Kidney (tissue), 14 donors: ENCODE measurements around the gene TTC7B. TPM values are rescaled to one million over a fixed set of nuclear protein-coding genes. Genes with fewer than 3 reads are reported as not detected.

Experiments used
- DNase-seq, 5 donors: peaks; one replicate each; pipeline ENCODE4 v3.0.0-alpha.2; 2013 to 2020
- FAIRE-seq: peaks from 2 replicates; lab custom pipeline; 2012; peaks lifted over from hg19 to GRCh38; lab: Jason Lieb, UNC
- H3K27ac ChIP-seq, 2 donors: one replicate each; pipeline ENCODE4 v1.7.0; 2013; ENCODE audit warnings: low read depth in 2 of 2, low read length in 2 of 2, inconsistent platforms in 1 of 2
- H3K27me3 ChIP-seq: one replicate; pipeline ENCODE4 v1.7.1; 2013; ENCODE audit warnings: low read length, inconsistent platforms; ENCODE audit not compliant: control insufficient read depth, insufficient read depth
- H3K36me3 ChIP-seq, 3 donors: one replicate each; pipeline versions ENCODE4 v1.7.0 to v1.7.1; 2013; ENCODE audit warnings: low read length in 3 of 3, control low read depth in 1 of 3, inconsistent platforms in 1 of 3; ENCODE audit not compliant: insufficient read depth in 3 of 3, control insufficient read depth in 2 of 3
- H3K4me1 ChIP-seq, 3 donors: one replicate each; pipeline versions ENCODE4 v1.7.0 to v1.7.1; 2013; ENCODE audit warnings: low read length in 3 of 3, inconsistent platforms in 1 of 3, low read depth in 1 of 3; ENCODE audit not compliant: control insufficient read depth in 2 of 3, insufficient read depth in 2 of 3
- H3K4me3 ChIP-seq, 3 donors: one replicate each; pipeline versions ENCODE4 v1.7.0 to v1.8.1; 2013; ENCODE audit warnings: low read length in 3 of 3, control low read depth in 1 of 3, inconsistent platforms in 1 of 3
- H3K9ac ChIP-seq, 3 donors: one replicate each; pipeline versions ENCODE4 v1.7.0 to v1.7.1; 2013; ENCODE audit warnings: low read length in 3 of 3, control low read depth in 1 of 3, inconsistent platforms in 1 of 3
- H3K9me3 ChIP-seq, 3 donors: one replicate each; pipeline versions ENCODE4 v1.7.0 to v1.7.1; 2013; ENCODE audit warnings: low read length in 3 of 3, control low read depth in 1 of 3, inconsistent platforms in 1 of 3; ENCODE audit not compliant: control insufficient read depth in 2 of 3, insufficient read depth in 1 of 3
- intact Hi-C: fragments of 100-400 bp; cut with DNase I; formaldehyde crosslinking; loops from one replicate; pipeline ENCODE4 v1.11.1; 2022
- polyA plus RNA-seq: library from polyadenylated mRNA; stranded (reverse); fragments of 350-450 nt; fragmentation: Illumina TruSeq; extraction: RNeasy Lipid Tissue Mini Kit (QIAGEN cat#74804); gene quantifications from one replicate; pipeline ENCODE4 v1.2.3, GENCODE V29; 2014; ENCODE audit warnings: low read depth, low replicate concordance; ENCODE audit not compliant: insufficient read depth
- total RNA-seq: library from RNA; stranded (reverse); fragmentation: NEBNext Ultra II Directional; extraction: Animal tissue kit (Norgen Biotek cat#: 25700); gene quantifications from one replicate; pipeline ENCODE4 v1.2.1, GENCODE V29; 2021
- TF ChIP-seq, protein P1 (sequence below): IDR thresholded peaks from 3 replicates; pipeline ENCODE4 v1.5.1; 2012; ENCODE audit warnings: mild to moderate bottlenecking, moderate library complexity, borderline replicate concordance; ENCODE audit not compliant: insufficient read depth; ENCODE audit errors: extremely low read depth
- donor health status: control.
- donor health status: control.
- donor health status: control.
- donor health status: control.
- donor health status: control.
- donor health status: DM: yes; HTN: yes; CAD: no.
- donor health status: Normal renal cell carcinoma (clear cell type).

The TTC7B gene
- total and polyA plus RNA-seq, 2 donors from 2014 or later, result 23.4 to 48.3 TPM

DNA sequence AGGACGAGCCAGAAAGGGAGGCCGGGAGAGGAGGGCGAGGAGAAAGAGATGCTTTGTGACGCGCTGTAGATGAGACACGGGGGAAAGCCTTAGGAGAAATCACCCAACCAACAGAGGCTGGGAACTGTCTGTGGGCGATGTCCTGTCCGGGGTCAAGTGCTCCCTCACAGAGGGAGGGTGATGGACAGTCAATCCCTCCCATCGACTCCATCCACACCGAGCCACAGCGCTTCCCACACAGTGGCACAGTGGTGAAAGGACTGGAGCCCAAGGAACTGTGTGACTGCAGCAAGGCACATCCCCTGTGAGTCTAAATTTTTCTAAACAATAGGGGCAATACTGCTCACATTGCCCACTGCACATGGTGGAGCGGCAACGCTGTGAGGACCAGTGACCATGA is 89.1 kb downstream of the TTC7B start:
- no peak overlapping the region for H3K4me3 ChIP-seq
- H3K9ac ChIP-seq, result no peak overlapping the region
- H3K27ac ChIP-seq, result no peak overlapping the region
- H3K4me1 ChIP-seq, result no peaks in the 10 kb centered on the region
- H3K27me3 ChIP-seq, result no peaks in the 10 kb centered on the region
- no peaks in the 10 kb centered on the region for H3K36me3 ChIP-seq
- no peak for FAIRE-seq
- DNase-seq, result no peak
- intact Hi-C loops, result no loop called here
- H3K9me3 ChIP-seq, result no peaks in the 10 kb centered on the region
- TF ChIP-seq, protein P1, sequence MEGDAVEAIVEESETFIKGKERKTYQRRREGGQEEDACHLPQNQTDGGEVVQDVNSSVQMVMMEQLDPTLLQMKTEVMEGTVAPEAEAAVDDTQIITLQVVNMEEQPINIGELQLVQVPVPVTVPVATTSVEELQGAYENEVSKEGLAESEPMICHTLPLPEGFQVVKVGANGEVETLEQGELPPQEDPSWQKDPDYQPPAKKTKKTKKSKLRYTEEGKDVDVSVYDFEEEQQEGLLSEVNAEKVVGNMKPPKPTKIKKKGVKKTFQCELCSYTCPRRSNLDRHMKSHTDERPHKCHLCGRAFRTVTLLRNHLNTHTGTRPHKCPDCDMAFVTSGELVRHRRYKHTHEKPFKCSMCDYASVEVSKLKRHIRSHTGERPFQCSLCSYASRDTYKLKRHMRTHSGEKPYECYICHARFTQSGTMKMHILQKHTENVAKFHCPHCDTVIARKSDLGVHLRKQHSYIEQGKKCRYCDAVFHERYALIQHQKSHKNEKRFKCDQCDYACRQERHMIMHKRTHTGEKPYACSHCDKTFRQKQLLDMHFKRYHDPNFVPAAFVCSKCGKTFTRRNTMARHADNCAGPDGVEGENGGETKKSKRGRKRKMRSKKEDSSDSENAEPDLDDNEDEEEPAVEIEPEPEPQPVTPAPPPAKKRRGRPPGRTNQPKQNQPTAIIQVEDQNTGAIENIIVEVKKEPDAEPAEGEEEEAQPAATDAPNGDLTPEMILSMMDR, result no peak

DNA sequence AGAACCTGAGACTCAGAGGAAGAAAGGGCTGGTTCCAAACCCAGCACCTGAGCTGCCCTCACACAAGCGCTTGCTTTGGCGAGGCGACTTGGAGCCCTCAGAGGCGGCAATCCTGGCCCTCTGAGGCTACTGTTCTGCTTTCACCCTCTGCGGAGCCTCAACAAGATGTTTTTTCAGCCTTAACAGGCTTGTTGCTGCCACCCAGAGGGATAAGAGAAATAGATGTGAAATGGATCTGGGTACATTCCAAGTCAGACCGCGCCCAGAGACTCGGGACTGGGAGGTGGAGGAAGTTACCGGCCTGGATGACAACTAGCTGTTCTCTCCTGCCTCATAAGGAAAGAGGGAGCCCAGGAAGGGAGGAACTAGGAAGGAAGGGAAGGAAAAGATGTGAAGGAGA is 89.6 kb downstream of the TTC7B start:
- FAIRE-seq (no peak), DNase-seq (peak in 3 of 5 donors; percentile 63 to 87 (median 80))
- TF ChIP-seq, protein P1, result no peak
- Histone ChIP-seq H3K9me3 (no peaks in the 10 kb centered on the region), H3K27ac (no peak overlapping the region), H3K4me1 (no peaks in the 10 kb centered on the region), H3K27me3 (no peaks in the 10 kb centered on the region), H3K9ac (no peak overlapping the region), H3K4me3 (no peak overlapping the region), H3K36me3 (no peaks in the 10 kb centered on the region)
- intact Hi-C loops, result no loop called here

DNA sequence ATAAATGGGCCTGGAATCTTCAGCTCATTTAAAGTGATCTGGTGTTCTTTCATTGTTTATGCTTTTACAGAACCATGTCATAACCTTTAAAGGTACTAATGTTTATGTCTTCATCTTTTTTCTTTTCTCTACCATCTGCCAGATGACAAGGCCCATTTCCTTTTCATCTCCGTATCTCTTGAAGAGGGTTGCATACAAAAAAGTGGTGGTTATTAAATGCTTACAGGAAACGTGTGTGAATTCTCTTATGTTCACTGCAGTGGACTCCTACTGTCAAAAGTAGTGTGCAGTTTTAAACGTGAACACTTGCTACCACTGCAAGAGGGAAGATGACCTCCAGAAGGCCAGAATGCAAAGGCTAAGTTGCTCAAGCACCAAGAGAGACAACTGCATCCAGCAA is 91.4 kb downstream of the TTC7B start:
- H3K9me3 ChIP-seq, result no peaks in the 10 kb centered on the region
- no peak overlapping the region for H3K27ac ChIP-seq
- intact Hi-C loops, result no loop called here
- TF ChIP-seq, protein P1, result no peak
- H3K36me3 ChIP-seq, result no peaks in the 10 kb centered on the region
- H3K27me3 ChIP-seq, result no peaks in the 10 kb centered on the region
- FAIRE-seq (no peak), DNase-seq (no peak)
- no peak overlapping the region for H3K9ac ChIP-seq
- no peak overlapping the region for H3K4me3 ChIP-seq
- no peaks in the 10 kb centered on the region for H3K4me1 ChIP-seq

DNA sequence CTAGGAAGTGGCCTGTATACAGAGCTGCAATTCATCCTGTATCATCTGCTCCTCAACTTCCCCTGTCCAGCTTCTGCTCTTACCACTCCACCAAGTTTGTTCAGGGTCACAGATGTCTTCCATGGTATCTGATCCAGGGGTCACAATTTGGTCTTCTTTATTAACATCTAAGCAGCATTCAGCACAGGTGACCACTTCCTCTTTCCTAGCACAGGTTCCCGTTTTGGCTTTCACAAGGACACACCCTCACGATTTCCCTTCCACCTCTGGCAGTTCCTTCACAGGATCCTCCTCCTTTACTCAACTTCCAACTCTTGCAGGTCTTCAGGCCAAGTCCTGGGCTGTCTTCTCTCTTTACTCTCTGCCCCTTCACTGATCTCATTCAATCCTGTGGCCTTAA is 93.6 kb downstream of the TTC7B start:
- no peak for DNase-seq
- TF ChIP-seq, protein P1, result no peak
- no peak for FAIRE-seq
- Histone ChIP-seq H3K36me3 (no peaks in the 10 kb centered on the region), H3K4me1 (no peaks in the 10 kb centered on the region), H3K4me3 (no peak overlapping the region), H3K27ac (no peak overlapping the region), H3K9me3 (no peaks in the 10 kb centered on the region), H3K9ac (no peak overlapping the region), H3K27me3 (no peaks in the 10 kb centered on the region)
- intact Hi-C loops, result no loop called here
